HTR-8/SVneo (cell line): Measurements from ENCODE around the gene PHKB.
"Not testable (repeated sequence)": the region's sequence is repeated elsewhere in the genome, so short reads cannot be mapped to it uniquely, and the experiment has no call there.

Source experiments
- DNase-seq: peaks from one replicate; pipeline ENCODE4 v3.0.0; 2011; ENCODE audit warnings: low spot score, mixed read lengths; ENCODE audit not compliant: insufficient read length
- FAIRE-seq: peaks from 2 replicates; lab custom pipeline; 2011; peaks lifted over from hg19 to GRCh38; lab: Jason Lieb, UNC

Gene PHKB

DNA sequence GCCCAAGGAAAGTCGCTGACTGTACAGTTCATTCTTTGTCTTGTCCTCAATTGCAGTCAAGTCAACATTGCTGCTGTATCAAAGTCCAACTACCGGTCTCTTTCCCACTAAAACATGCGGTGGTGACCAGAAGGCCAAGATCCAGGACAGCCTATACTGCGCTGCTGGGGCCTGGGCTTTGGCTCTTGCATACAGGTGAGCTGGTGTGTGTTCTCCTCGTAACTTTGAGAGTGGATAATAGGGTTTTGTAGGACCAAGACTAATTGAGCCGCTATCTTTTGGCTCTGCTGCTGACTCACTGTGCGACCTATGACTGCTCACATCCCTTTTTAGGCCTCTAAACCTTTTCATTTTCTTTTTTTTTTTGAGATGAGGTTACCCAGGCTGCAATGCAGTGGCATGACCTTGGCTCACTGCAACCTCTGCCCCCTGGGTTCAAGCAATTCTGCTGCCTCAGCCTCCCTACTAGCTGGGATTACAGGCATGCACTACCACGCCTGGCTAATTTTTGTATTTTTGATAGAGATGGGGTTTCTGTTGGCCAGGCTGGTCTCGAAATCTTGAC, 38.7 kb downstream of the PHKB start:
- no peak for DNase-seq
- FAIRE-seq: no peak

DNA sequence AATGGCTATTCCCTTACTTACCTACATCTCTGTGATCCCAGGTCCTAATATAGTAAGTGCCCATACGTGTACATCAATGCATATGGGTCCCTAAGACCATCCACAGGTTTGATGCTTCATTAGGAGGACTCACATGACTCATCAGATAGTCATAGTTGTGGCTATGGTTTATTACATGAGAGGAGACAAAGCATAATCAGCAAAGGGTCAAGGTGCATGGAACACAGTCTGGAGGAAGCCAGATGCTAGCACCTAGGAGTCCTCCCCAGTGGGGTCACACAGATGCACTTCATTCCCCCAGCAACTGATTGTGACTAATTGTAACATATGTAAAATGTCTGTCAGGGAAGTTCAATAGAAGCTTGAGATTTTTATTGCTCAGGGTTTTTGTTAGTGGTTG, 42.8 kb downstream of the PHKB start:
- DNase-seq (no peak), FAIRE-seq (no peak)

DNA sequence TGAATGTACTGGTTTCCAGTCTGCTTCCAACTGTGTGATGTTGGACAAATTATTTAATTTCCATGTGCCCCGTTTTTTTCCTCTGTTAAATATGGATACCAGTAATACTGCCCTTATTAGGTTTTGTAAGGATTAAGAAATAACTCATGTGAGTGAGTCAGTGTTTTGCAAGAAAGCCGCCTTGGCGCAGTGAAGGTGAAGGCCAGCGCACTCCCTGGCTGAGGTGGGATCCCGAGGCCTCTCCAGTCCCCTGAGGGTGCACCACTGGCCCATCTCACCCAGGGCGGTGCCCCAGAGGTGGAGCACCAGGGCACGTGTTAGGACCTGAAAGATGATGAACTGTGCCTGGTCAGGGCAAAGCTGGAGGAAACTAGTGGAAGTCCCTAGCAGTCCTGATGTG, 43.5 kb downstream of the PHKB start:
- DNase-seq (no peak), FAIRE-seq (no peak)

DNA sequence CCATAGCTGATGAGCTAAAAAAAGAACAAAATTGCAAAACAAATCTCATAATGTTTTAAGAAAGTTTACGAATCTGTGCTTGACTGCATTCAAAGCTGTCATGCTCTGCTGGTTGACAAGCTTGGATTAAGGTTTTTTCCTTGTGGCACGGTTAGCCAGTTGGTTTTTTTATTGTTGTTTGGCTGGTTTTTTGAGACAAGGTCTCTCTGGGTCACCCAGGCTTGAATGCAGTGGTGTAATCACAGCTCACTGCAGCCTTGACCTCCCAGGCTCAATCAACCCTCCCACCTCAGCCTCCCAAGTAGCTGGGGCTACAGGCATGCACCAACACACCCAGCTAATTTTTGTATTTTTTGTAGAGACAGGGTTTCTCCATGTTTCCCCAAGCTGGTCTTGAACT, 45.7 kb downstream of the PHKB start:
- no peak for FAIRE-seq
- no peak for DNase-seq

GRCh38 chr16:47507701-47508100, 46.6 kb downstream of the PHKB start:
- DNase-seq (no peak), FAIRE-seq (no peak)

GRCh38 chr16:47511882-47512281, 50.8 kb downstream of the PHKB start:
- DNase-seq: no peak
- no peak for FAIRE-seq

DNA sequence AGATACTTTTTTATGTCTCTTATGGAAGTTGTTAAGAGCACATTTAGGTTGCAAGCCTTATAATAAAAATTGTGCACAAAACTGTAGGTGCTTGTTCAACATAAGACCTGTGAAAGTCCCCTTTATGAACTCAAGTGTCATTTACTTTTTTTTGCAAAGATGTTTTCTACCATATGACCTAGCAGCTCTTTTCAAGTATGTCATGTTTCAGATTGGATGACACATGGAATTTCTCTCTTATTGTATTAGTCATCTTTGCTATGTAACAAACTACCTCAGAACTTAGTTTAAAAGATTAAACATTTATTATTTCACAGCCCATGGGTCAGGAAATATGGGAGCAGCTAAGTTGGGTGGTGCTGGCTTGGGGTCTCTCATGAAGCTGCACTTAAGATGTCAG, 57.9 kb downstream of the PHKB start:
- FAIRE-seq: no peak

GRCh38 chr16:47519546-47519945, 58.4 kb downstream of the PHKB start:
- DNase-seq (no peak), FAIRE-seq (no peak)

More for the DNA sequence above, 57.9 kb downstream of the PHKB start:
- DNase-seq: no peak

DNA sequence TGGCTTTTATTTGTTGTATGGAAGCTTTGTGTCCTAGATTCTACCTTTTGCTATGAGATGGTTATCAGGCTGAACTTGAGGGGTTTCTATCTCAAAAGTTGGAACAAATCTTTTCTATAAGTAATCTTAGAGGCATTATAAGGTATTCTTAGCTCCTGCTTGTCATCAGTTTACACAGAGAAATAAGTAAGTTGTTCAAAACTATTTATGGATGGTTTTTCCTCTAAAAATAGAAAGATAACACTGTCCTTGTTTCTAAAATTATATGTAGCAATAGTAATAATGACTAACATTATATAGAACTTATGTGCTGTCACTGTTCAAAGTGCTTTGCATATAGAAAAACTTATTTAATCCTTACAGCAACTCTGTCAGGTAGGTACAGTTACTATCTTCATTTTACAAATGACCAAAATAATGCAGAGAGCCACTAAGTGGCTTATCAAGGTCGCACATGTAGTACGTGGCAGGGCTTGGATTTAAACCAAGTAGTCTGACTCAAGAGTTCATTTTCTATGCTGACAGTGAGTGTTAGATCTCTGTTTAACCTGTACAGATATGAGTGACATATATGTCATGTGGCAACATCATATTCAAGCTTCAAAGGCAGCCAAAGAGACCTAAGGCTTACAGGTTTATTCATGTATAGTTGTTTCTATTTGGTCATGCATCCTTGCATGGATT, 59.0 kb downstream of the PHKB start:
- no peak for DNase-seq
- FAIRE-seq: no peak

GRCh38 chr16:47523342-47524006, 62.3 kb downstream of the PHKB start:
- FAIRE-seq (no peak), DNase-seq (no peak)

DNA sequence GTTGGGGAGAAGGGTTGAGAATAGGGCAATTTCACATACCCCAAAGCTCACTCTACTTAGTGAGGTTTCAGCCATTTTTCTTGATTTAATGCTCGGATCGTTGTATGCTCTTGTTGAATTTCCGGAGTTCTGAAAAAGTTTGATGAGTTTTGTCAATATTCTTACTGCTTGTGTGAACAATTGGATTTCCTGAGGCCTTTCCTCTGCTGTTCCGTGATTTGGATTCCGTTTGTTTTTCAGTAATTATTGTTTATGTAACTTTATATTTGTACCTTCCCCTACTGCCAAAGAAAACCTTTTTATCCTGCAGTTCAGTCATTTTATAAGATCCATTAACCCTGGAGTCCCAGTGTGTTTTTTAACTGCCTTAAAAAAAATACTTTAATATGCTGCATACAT, 62.9 kb downstream of the PHKB start:
- DNase-seq (no peak), FAIRE-seq (no peak)

DNA sequence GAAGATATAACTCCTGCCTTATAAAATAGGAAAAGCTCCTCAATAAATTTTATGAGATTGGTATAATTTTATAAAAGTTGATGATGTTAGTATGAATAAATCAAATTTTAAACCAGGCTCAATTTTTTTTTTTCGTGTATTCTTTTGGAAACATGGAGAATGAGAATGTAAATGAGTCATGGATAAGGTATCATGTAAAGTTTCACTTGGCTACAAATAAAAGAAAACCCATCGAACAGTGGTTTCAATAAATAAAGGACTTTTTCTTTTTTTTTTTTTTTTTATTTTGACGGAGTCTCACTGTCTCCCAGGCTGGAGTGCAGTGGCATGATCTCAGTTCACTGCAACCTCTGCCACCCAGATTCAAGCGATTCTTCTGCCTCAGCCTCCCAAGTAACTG, 67.3 kb downstream of the PHKB start:
- DNase-seq (no peak), FAIRE-seq (no peak)

GRCh38 chr16:47533744-47534292, 72.7 kb downstream of the PHKB start:
- DNase-seq: no peak
- no peak for FAIRE-seq

DNA sequence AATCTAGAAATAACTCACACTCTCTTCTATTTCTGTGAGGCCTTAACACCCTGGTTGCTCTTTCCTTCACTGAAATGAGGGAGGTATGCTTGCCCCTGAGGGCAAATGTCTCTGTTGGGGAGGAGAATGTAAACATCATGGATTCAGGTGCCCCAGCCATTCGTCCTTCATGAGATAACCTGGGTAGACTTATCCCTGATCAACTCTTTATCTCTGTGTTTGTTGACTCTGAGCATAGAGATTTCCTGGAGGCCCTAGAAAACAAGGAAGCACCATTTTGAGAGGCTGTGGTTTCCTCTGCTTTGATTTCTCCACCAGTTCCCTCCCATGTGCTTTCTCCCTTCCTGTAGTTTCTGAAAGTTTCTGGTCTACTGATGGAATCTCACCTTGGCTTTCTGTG, 77.3 kb downstream of the PHKB start:
- no peak for FAIRE-seq
- DNase-seq: no peak

DNA sequence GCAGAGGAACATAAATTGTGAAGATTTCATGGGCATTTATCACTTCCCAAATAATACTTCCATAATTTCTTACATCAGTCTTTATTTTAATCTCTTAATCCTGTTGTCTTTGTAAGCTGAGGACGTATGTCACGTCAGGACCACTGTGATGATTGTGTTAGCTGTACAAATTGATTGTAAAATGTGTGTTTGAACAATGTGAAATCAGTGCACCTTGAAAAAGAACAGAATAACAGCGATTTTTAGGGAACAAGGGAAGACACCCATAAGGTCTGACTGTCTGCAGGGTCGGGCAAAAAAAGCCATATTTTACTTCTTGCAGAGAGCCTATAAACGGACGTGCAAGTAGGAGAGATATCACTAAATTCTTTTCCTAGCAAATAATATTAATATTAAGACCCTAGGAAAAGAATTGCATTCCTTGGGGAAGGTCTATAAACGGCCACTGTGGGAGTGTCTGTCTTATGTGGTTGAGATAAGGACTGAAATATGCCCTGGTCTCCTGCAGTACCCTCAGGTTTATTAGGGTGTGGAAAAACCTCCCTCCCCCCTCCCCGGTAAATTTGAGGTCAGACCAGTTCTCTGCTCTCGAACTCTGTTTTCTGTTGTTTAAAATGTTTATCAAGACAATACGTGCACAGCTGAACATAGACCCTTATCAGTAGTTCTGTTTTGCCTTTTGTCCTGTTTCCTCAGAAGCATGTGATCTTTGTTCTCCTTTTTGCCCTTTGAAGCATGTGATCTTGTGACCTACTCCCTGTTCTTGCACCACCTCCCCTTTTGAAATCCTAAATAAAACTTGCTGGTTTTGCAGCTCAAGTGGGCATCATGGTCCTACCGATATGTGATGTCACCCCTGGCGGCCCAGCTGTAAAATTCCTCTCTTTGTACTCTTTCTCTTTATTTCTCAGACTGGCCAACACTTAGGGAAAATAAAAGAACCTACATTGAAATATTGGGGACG, 78.9 kb downstream of the PHKB start:
- not testable (repeated sequence) for FAIRE-seq

GRCh38 chr16:47541135-47541534, 80.0 kb downstream of the PHKB start:
- not testable (repeated sequence) for FAIRE-seq, DNase-seq

More for the DNA sequence above, 78.9 kb downstream of the PHKB start:
- not testable (repeated sequence) for DNase-seq

GRCh38 chr16:47544255-47544654, 83.1 kb downstream of the PHKB start:
- not testable (repeated sequence) for DNase-seq, FAIRE-seq

DNA sequence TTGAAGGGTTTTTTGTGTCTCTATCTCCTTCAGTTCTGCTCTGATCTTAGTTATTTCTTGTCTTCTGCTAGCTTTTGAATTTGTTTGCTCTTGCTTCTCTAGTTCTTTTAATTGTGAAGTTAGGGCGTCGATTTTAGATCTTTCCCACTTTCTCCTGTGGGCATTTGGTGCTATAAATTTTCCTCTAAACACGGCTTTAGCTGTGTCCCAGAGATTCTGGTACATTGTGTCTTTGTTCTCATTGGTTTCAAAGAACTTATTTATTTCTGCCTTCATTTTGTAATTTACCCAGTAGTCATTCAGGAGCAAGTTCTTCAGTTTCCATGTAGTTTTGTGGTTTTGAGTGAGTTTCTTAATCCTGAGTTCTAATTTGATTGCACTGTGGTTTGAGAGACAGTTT, 90.1 kb downstream of the PHKB start:
- not testable (repeated sequence) for DNase-seq, FAIRE-seq

DNA sequence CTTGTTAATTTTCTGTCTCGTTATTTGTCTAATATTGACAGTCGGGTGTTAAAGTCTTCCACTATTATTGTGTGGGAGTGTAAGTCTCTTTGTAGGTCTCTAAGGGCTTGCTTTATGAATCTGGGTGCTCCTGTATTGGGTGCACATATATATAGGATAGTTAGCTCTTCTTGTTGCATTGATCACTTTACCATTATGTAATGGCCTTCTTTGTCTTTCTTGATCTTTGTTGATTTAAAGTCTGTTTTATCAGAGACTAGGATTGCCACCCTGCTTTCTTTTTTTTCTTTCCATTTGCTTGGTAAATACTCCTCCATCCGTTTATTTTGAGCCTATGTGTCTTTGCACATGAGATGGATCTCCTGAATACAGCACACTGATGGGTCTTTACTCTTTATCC, 90.6 kb downstream of the PHKB start:
- not testable (repeated sequence) for FAIRE-seq, DNase-seq
